Measurements from ENCODE around the gene TMA16. TPM values are rescaled to one million over a fixed set of nuclear protein-coding genes. Genes with fewer than 3 reads are reported as not detected.
A peak's percentile ranks its signal among the peaks of the same experiment; 100 is the strongest.

The TMA16 gene
- total RNA-seq, 1 donor from 2014 or later = 10.7 TPM

DNA sequence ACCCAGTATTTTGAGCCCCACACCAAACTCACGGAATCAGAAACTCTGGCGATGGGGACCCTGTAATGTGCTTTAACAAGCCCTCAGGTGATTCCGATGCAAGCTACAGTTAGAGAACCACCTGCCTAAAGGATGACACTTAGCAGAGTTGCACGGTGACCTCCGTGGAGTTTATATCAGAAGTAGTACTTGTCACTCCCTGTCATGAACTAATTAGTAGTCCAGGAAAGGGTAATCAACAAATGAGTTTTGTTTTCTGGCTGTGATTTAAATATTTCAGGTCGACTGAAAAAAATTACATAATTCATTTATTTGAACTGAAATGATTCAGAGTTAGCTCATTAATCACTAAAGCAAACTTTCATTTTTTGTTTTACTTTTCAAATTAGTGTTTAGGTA lies 56.4 kb downstream of the TMA16 start:
- ATAC-seq (ENCODE audit: poor library complexity) (no peak), DNase-seq (no peak)
- intact Hi-C loops (cut with DNase I) = loop anchor here (5.0 kb wide), 1 partner anchor 1181 kb away; no protein-coding TSS in a partner anchor

DNA sequence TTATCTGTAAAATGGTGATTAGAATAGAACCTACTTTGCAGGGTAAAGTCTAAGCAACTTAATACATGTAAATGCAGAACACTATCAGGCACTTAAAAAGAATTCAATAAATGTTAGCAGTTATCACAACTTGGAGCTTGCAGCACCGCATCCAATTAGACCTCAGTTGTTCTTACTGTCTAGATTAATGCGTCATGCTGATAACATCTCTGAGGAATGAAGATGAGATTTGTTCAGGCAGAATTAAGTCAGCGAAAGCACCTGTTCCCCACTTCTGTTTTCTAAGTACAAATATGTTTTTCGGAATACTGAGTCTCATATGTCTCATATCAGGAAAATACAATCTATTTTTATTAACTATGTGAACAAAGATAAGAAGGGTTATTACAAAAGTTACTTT lies 58.7 kb downstream of the TMA16 start:
- intact Hi-C loops (cut with DNase I) = loop anchor here (5.0 kb wide), 1 partner anchor 1179 kb away; no protein-coding TSS in a partner anchor
- no peak for ATAC-seq (ENCODE audit: poor library complexity)

DNA sequence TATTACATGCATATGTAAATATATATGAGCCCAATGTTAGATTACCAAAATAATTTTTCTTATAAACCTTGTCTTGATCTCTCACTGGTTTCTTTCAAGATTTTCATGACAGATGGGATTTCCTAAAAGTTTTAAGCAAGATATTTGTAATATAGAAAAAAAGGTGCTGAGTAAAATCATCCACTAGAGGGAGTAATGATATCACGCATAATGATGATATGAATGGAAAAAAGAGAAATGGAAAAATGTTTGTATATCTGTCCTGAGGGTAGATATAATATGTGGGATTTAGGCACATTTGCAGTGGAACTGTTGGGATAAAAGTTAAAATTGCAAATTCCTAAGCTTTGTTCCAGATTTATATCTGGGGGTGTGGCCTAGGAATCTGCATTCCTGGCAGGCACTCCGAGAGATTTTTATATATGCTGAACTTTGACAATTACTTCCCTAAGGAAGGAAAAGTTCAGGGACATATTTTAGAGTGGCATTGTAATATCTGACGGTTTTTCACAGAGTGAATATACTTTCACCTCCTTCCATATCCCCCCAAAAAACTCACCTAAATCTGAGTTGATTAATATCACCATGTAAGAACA lies 60.5 kb downstream of the TMA16 start:
- ATAC-seq (ENCODE audit: poor library complexity) = no peak
- no peak for DNase-seq
- intact Hi-C loops (cut with DNase I) = loop anchor here (5.0 kb wide), 1 partner anchor 1177 kb away; no protein-coding TSS in a partner anchor

More for the DNA sequence above, 58.7 kb downstream of the TMA16 start:
- no peak for DNase-seq

DNA sequence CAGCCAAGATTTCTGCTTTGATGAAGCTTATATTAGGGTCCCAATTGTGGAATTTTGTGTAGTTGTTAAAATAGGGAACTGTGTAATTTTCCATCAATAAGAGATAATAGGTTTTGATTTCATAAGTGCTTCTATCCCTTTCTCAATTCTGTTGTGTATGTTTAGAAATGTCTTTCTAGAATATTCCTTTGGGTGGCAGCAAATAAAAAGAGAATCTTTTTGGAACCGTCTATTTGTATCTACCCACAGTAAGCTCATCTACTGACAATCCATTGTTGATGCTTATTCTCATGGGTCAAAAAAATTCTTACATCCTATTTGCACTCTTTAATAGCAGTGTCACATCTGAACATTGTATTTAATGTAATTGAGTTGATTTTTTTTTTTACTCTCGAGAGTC lies 61.7 kb downstream of the TMA16 start:
- no peak for ATAC-seq (ENCODE audit: poor library complexity)
- intact Hi-C loops (cut with DNase I) = no loop called here
- DNase-seq = no peak

DNA sequence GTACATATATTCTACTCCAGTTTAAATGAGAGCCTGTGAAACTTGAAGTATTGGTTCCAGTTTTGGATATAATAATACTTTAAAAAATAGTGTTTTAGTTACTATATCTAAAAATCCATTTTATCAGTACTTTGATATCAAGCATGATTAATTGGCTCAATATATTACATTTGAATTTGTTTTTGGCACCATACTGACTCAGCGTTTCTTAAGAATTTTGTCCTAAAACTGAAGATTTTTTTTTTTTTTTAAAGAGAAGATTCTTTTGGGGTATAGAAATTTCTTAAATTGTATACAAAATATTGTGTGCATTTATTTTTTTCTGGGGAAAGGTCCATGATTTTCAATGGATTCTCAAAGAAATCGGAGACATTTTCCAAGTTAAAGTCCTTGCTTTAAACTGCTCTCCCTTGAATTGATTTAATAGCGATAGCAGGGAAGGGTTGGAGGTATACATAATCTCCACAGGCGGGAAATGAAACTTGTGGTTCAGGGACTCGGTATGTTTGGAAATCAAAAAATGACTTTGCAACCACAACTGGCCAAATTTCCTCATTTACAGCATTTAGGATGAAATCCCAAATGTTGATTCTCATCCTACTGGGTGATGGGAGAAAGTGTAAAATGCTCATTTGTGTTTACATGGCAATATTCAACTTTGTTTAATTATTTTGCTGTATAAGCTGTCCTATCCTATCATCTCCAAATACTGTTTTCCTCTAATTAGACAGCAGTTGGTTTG lies 62.3 kb downstream of the TMA16 start:
- no peak for DNase-seq
- intact Hi-C loops (cut with DNase I) = no loop called here
- ATAC-seq (ENCODE audit: poor library complexity) = no peak

DNA sequence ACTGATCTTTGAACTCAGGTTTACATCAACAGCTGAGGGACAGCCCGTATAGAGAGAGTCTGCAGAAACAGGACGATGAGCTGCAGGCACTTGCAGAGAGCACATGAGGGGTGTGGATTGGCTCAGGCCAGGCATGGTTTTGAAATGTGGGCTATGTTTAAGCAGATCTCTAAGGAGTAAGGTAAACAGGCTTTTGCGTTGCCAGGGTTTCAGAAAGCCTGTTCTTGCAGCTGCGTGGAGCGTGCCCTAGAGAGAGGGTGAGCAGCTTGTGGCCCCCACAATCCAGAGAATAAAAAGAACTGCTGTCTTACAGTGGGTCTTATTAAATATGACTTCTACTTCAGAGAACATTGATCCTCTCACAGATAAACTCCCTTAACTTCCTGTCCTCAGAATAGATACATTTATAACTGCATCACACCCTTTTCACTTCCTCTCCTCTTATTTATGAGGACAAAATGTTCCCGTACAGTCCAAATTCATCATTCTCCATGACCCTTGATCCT lies 64.1 kb downstream of the TMA16 start:
- intact Hi-C loops (cut with DNase I) = no loop called here
- DNase-seq (no peak), ATAC-seq (ENCODE audit: poor library complexity) (peak; percentile 80)

DNA sequence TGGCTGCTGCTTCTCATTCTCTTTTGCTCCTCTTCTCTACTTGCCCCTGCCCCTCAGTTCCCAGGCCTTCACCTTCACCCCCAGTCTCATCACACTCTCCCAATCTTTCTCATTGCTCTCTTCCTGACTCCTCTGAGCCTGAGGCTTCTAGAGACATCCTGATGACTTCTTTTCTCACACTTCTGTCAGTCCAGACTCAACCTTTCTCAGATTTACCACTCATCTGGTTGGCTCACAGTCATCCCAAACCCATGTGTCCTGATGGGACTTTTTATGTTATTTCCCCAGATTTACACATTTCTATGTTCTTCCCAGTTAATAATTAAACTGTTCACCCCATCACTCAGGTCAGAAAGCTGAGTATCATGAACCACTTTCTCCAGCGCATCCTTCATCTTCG lies 68.0 kb downstream of the TMA16 start:
- intact Hi-C loops (cut with DNase I) = no loop called here
- ATAC-seq (ENCODE audit: poor library complexity) (no peak), DNase-seq (no peak)

DNA sequence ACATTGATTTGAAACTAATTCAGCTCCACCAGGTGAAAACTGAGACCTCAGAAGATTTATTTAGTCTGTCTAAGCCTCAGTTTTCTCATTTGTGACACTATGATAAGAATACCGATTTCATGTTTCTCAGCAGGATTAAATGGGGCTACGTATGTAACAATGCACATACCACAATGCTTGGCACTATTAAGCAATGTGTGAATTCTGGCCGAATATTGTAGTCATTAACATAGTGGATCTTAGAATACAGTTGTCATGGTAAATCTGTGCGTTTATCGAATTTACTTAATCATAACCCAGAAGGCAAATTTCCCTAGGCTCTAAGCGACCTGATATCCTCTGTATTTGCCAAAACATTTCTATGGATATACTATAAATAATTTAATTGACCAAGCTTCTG lies 69.1 kb downstream of the TMA16 start:
- DNase-seq (no peak), ATAC-seq (ENCODE audit: poor library complexity) (no peak)
- intact Hi-C loops (cut with DNase I) = no loop called here

DNA sequence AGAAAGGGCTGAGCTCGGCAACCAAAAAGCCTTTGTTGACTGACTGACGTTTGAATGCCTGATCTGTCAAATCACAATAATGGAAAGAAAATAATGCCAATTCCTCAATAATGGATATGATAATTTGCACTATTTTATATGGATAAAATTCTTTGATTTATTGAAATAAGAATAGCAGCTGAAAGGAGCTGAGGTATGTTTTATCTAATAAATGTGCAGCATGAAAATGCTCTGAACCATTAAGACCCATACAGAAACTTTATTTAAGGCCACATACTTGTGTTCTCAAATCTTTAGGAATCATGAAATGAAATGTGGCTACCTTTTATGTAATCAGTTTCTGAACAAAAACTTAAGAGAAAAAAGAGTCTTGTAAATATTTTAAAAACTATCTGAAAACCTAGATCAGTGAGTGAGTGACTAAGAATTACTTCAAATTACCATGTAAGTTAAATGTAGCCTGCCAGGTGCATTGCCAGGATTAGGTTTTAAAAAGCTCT lies 69.8 kb downstream of the TMA16 start:
- no peak for ATAC-seq (ENCODE audit: poor library complexity)
- intact Hi-C loops (cut with DNase I) = no loop called here

DNA sequence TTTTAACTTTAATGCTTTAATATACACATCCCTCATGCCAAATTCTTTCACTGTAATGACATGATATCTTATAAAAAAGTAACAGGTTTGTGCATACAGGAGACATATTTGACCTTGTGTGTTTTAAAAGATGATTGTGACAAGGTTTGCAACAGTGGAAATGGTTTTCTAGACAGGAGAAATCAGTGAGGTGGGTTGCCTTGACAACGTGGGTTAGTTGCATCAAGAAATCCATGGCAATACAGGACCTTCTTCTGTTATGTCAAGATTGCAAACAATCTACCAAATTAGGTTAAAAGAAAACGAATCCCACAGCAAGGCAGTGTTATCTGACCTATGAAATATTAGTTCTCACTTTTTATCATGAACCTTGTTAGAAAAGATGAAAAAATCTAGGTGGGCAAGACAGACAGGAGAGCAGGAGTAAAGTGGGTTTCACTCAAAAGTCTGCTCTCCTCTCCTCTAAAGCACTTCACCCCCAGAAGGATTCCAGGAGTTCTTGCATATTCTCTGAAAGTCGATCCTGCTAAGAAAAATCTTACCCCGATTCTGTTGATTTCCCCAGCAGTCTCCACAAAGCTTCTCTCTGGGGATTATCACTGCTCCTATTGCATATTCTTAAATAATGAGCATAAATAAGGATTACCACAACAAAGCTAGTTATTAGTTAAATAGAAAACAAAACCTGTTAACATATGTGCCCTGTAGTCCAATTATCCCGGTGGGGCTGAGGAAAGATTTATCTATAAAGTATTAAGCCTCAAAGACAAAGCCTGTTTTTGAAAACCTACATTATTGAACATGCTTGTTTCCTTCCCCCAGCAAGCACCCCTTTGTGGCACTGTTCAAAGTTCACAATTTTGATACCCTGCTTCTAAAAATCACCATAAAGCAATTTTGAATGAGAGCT lies 71.0 kb downstream of the TMA16 start:
- DNase-seq (no peak), ATAC-seq (ENCODE audit: poor library complexity) (no peak)

More for the DNA sequence above, 69.8 kb downstream of the TMA16 start:
- no peak for DNase-seq

DNA sequence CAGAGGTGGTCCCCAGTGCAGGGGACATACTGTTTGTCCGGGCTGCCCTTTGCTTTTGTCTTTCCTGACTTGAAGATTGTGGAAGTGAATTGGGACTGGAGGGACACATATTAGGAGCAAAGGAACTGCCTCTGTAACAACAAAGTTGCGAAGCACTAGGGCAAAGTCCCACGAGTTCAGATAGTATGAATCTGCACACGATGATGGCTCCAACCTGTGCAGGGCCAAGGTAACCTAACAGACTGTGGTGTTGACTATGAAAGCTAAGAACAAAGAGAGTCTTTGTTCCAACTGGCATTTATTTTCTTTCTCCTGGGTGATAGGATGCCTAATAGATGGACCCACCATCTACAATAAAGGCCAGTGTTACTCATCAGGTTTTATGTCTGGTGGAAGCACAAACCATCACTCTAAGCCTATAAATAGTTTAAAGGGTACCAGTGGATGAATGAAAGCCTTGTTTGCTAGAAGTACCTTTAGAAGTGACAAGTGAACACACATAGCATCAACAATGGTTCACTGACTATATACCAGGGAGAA lies 71.8 kb downstream of the TMA16 start:
- DNase-seq (no peak), ATAC-seq (ENCODE audit: poor library complexity) (no peak)
- intact Hi-C loops (cut with DNase I) = no loop called here

More for the DNA sequence above, 71.0 kb downstream of the TMA16 start:
- intact Hi-C loops (cut with DNase I) = no loop called here

DNA sequence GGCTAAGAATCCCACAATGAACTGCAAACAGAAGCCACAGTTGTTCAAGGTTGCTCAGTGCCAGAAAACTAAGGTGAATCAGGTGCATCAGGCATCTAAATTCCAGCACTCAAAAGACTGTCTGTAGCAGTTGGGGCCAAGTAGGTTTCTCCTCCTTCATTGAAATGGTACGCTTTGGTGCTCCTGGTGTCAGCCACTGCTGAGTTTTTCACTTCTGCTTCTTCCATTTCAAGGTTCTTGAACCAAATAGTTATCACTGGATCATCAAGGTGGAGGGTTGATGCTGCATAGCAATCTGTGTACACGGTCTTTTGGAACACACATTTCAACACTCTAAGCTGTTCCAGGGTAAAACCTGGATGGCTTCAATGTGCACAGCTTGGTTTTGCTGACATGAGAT lies 74.4 kb downstream of the TMA16 start:
- DNase-seq = no peak
- ATAC-seq (ENCODE audit: poor library complexity) = no peak
- intact Hi-C loops (cut with DNase I) = no loop called here

Other genes starting within 250 kb of the TMA16 start
- 0.62 TPM for gene NPY1R, start 162.1 kb upstream of the TMA16 start, total RNA-seq
- gene NPY5R, start 150.8 kb upstream of the TMA16 start, total RNA-seq = not detected
- not detected for gene TKTL2, start 20.9 kb upstream of the TMA16 start, total RNA-seq

Measured in Right ventricle myocardium superior (tissue), 1 donor.